IMR-90 (cell line): ENCODE results near the gene ACIN1. TPM values are rescaled to one million over a fixed set of nuclear protein-coding genes. Genes with fewer than 3 reads are reported as not detected.
"Not testable (repeated sequence)": the region's sequence is repeated elsewhere in the genome, so short reads cannot be mapped to it uniquely, and the experiment has no call there.

ENCODE experiments used
- ATAC-seq: fragments of 200-7000 bp; cut with Tn5 transposase; 2 replicates; pipeline ENCODE4 v1.9.1; 2020; ENCODE audit warnings: low read depth, mild to moderate bottlenecking, moderate library complexity
- BruUV-seq: library from RNA; stranded (reverse); fragments of 400-500 nt; replicated peaks from 2 replicates; lab custom pipeline; 2021; lab: Mats Ljungman, UMichigan
- CTCF ChIA-PET: fragments of 300-600 bp; formaldehyde crosslinking; extraction: SDS; loops from one replicate; lab custom pipeline; 2021; ENCODE audit warnings: antibody characterized with exemption; lab: Yijun Ruan, JAX
- POLR2A ChIA-PET: fragments of 300-600 bp; sonication (Branson Sonifier 250); formaldehyde crosslinking; loops from one replicate; lab custom pipeline; 2022; ENCODE audit warnings: antibody characterized with exemption; ENCODE audit not compliant: unreplicated experiment; lab: Charles Lee
- DNase-seq: peaks from one replicate; pipeline ENCODE4 v3.0.0; 2013
- H2AFZ ChIP-seq: replicated peaks from 2 replicates; pipeline ENCODE3; 2013; ENCODE audit warnings: low read length, mild to moderate bottlenecking; ENCODE audit not compliant: poor library complexity
- H2AK5ac ChIP-seq: 2 replicates; pipeline ENCODE4 v1.6.1; 2013; ENCODE audit warnings: low read depth, low read length, inconsistent platforms
- H2AK9ac ChIP-seq: replicated peaks from 2 replicates; pipeline ENCODE3; 2013; ENCODE audit warnings: mild to moderate bottlenecking, low read depth, low read length, moderate library complexity; ENCODE audit not compliant: poor library complexity
- H2BK120ac ChIP-seq: 2 replicates; pipeline ENCODE4 v1.6.1; 2013; ENCODE audit warnings: low read depth, low read length, inconsistent platforms
- H2BK15ac ChIP-seq: 3 replicates; pipeline ENCODE4 v1.6.1; 2013; ENCODE audit warnings: low read depth, low read length, inconsistent platforms
- H2BK20ac ChIP-seq: 2 replicates; pipeline ENCODE4 v1.6.1; 2013; ENCODE audit warnings: low read depth, mild to moderate bottlenecking, inconsistent platforms, low read length, moderate library complexity
- H2BK5ac ChIP-seq: 2 replicates; pipeline ENCODE4 v1.6.1; 2013; ENCODE audit warnings: mild to moderate bottlenecking, low read depth, low read length, inconsistent platforms; ENCODE audit not compliant: poor library complexity, severe bottlenecking
- H3K14ac ChIP-seq: replicated peaks from 2 replicates; pipeline ENCODE4 v1.6.1; 2013; ENCODE audit warnings: low read depth, low read length, inconsistent platforms
- H3K18ac ChIP-seq: 2 replicates; pipeline ENCODE4 v1.6.1; 2013; ENCODE audit warnings: low read depth, low read length, control low read depth
- H3K23ac ChIP-seq: 2 replicates; pipeline ENCODE4 v1.6.1; 2013; ENCODE audit warnings: low read depth, low read length, inconsistent platforms
- H3K27ac ChIP-seq: 2 replicates; pipeline ENCODE4 v1.5.1; 2013; ENCODE audit warnings: mild to moderate bottlenecking, control low read depth, low read length; ENCODE audit not compliant: insufficient read depth
- H3K27me3 ChIP-seq: 2 replicates; pipeline ENCODE4 v1.6.1; 2013; ENCODE audit warnings: low read length; ENCODE audit not compliant: control insufficient read depth, insufficient read depth
- H3K36me3 ChIP-seq: 2 replicates; pipeline ENCODE4 v1.6.1; 2013; ENCODE audit warnings: low read length, mixed read lengths; ENCODE audit not compliant: control insufficient read depth, insufficient read depth
- H3K4ac ChIP-seq: 2 replicates; pipeline ENCODE4 v1.6.1; 2013; ENCODE audit warnings: low read depth, low read length, inconsistent platforms
- H3K4me1 ChIP-seq: 2 replicates; pipeline ENCODE4 v1.6.1; 2013; ENCODE audit warnings: low read length, mixed read lengths; ENCODE audit not compliant: control insufficient read depth, insufficient read depth
- H3K4me2 ChIP-seq: 2 replicates; pipeline ENCODE4 v1.6.1; 2013; ENCODE audit warnings: low read depth, mild to moderate bottlenecking, control low read depth, low read length, moderate library complexity
- H3K4me3 ChIP-seq: 2 replicates; pipeline ENCODE4 v1.5.1; 2013; ENCODE audit warnings: low read depth, mild to moderate bottlenecking, control low read depth, low read length, moderate library complexity; ENCODE audit not compliant: insufficient read depth
- H3K56ac ChIP-seq: 2 replicates; pipeline ENCODE4 v1.6.1; 2013; ENCODE audit warnings: low read length, inconsistent platforms; ENCODE audit not compliant: insufficient read depth; ENCODE audit errors: extremely low read depth
- H3K79me1 ChIP-seq, 2 experiments: 2 replicates each; pipeline ENCODE4 v1.6.1; 2013; ENCODE audit warnings: low read length in 2 of 2, inconsistent platforms in 1 of 2, low read depth in 1 of 2
- H3K9ac ChIP-seq: 2 replicates; pipeline ENCODE4 v1.6.1; 2013; ENCODE audit warnings: low read depth, low read length, control low read depth
- H3K9me1 ChIP-seq: 2 replicates; pipeline ENCODE4 v1.6.1; 2013; ENCODE audit warnings: low read length, inconsistent platforms; ENCODE audit not compliant: insufficient read depth
- H3K9me3 ChIP-seq: 2 replicates; pipeline ENCODE4 v1.6.1; 2013; ENCODE audit warnings: low read length; ENCODE audit not compliant: control insufficient read depth, insufficient read depth
- H4K20me1 ChIP-seq: 2 replicates; pipeline ENCODE4 v1.6.1; 2013; ENCODE audit warnings: low read length, inconsistent platforms; ENCODE audit not compliant: insufficient read depth
- H4K5ac ChIP-seq: 2 replicates; pipeline ENCODE4 v1.6.1; 2013; ENCODE audit warnings: mild to moderate bottlenecking, low read depth, low read length, control low read depth
- H4K8ac ChIP-seq, 2 experiments: 2 replicates each; pipeline ENCODE4 v1.6.1; 2013; ENCODE audit warnings: low read depth in 2 of 2, low read length in 2 of 2, control low read depth in 1 of 2, inconsistent platforms in 1 of 2
- H4K91ac ChIP-seq: 2 replicates; pipeline ENCODE4 v1.6.1; 2013; ENCODE audit warnings: low read depth, low read length, inconsistent platforms; ENCODE audit not compliant: insufficient read depth
- CHD1 ChIP-seq: IDR thresholded peaks from 2 replicates; pipeline ENCODE4 v1.6.1; 2012; ENCODE audit warnings: low read depth, low read length, improper control_type of control experiment
- FOS ChIP-seq: fragments of 150-350 bp; IDR thresholded peaks from 2 replicates; pipeline ENCODE4 v1.6.1; 2016; ENCODE audit warnings: low read depth, low read length
- MAFK ChIP-seq: IDR thresholded peaks from 2 replicates; pipeline ENCODE4 v1.6.1; 2012; ENCODE audit warnings: low read depth, low read length, improper control_type of control experiment
- MAZ ChIP-seq: IDR thresholded peaks from 2 replicates; pipeline ENCODE4 v1.6.1; 2012; ENCODE audit warnings: low read depth, mild to moderate bottlenecking, low read length, improper control_type of control experiment, moderate library complexity, borderline replicate concordance
- POLR2A ChIP-seq: IDR thresholded peaks from 2 replicates; pipeline ENCODE4 v1.6.1; 2012; ENCODE audit warnings: mild to moderate bottlenecking, low read depth, low read length
- RAD21 ChIP-seq: IDR thresholded peaks from 2 replicates; pipeline ENCODE4 v1.6.1; 2012; ENCODE audit warnings: low read length, improper control_type of control experiment
- RCOR1 ChIP-seq: IDR thresholded peaks from 2 replicates; pipeline ENCODE4 v1.6.1; 2012; ENCODE audit warnings: mild to moderate bottlenecking, low read length, improper control_type of control experiment; ENCODE audit not compliant: insufficient replicate concordance
- WGBS, 2 experiments: methylation state at CpG; one replicate each; pipeline versions ENCODE4 v1.1.5 to v1.1.7; 2013; ENCODE audit warnings: missing lambda C conversion rate in 2 of 2; ENCODE audit not compliant: insufficient read length in 1 of 2; ENCODE audit errors: extremely low coverage in 2 of 2; 5-methylcytosine and 5-hydroxymethylcytosine counted together
- dilution Hi-C: fragments of 300-500 bp; cut with HindIII; formaldehyde crosslinking; loops from one replicate; pipeline ENCODE4 v1.14.3; 2018; ENCODE audit warnings: low sequenced_read_pairs; ENCODE audit not compliant: unreplicated experiment
- in situ Hi-C: fragments of 300-500 bp; cut with MboI; formaldehyde crosslinking; loops from 3 replicates; pipeline ENCODE4 v1.14.3; 2019; ENCODE audit warnings: low sequenced_read_pairs, inconsistent platforms, mixed read lengths
- intact Hi-C: fragments of 100-400 bp; cut with micrococcal nuclease; formaldehyde crosslinking; loops from 2 replicates; pipeline ENCODE4 v1.10.0; 2022
- polyA plus RNA-seq, 3 experiments: library from polyadenylated mRNA; depleted of rRNA; stranded (reverse); fragments of >200 nt; gene quantifications; 2 replicates each; pipeline ENCODE4 v1.2.3, GENCODE V29; 2012; ENCODE audit warnings: low replicate concordance in 1 of 3
- total RNA-seq: library from RNA; depleted of rRNA; stranded (reverse); fragments of >200 nt; gene quantifications from 2 replicates; pipeline ENCODE4 v1.2.3, GENCODE V29; 2012
- TF ChIP-seq, protein P1 (sequence below): conservative IDR thresholded peaks from 2 replicates; pipeline ENCODE4 v1.5.1; 2012; ENCODE audit warnings: mild to moderate bottlenecking, low read depth, low read length, improper control_type of control experiment

The ACIN1 gene
- total and polyA plus RNA-seq, 2 of the 4 experiments (the other 2 are of a cell fraction): 73.8 to 185 TPM

DNA sequence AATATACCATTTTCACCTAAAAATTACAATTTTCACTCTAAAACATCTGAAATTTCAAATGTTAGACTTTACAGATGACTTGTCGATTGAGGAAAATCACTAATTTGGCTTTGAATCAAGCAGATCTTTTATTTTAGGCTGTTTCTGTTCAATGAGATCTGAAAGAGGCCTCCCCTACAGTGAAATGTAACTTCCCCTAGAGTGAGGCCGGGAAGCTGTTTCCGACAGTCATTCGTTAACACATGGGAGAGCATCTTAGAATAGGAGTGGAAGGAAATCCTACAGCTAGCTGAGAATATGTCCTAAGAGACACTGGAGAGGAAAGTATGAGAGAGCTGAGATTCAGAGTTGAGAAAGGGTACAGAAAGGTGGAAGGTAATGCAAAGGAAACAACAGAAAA lies 79.3 kb downstream of the ACIN1 start:
- DNase-seq (no peak), ATAC-seq (no peak)
- Histone ChIP-seq H4K8ac (no peak overlapping the region), H3K4me2 (no peak overlapping the region), H4K91ac (no peak overlapping the region), H3K18ac (no peak overlapping the region), H3K9ac (no peak overlapping the region), H2AK5ac (no peak overlapping the region), H4K5ac (no peak overlapping the region), H2AFZ (no peak overlapping the region), H4K20me1 (no peaks in the 10 kb centered on the region), H2BK5ac (no peak overlapping the region), H3K23ac (no peak overlapping the region), H3K4me3 (no peak overlapping the region), H3K27ac (no peak overlapping the region), H3K36me3 (no peaks in the 10 kb centered on the region), H3K79me1 (no peaks in the 10 kb centered on the region), H2BK15ac (no peak overlapping the region), H2AK9ac (no peak overlapping the region), H3K4ac (no peak overlapping the region), H3K9me1 (no peaks in the 10 kb centered on the region), H3K56ac (no peak overlapping the region), H3K27me3 (no peaks in the 10 kb centered on the region), H3K9me3 (no peaks in the 10 kb centered on the region), H3K4me1 (no peaks in the 10 kb centered on the region), H2BK20ac (no peak overlapping the region), H2BK120ac (no peak overlapping the region), H3K14ac (no peak overlapping the region)
- TF ChIP-seq MAZ (no peak), POLR2A (no peak), MAFK (no peak), RCOR1 (no peak), RAD21 (no peak), FOS (no peak), CHD1 (no peak)
- TF ChIP-seq, protein P1, sequence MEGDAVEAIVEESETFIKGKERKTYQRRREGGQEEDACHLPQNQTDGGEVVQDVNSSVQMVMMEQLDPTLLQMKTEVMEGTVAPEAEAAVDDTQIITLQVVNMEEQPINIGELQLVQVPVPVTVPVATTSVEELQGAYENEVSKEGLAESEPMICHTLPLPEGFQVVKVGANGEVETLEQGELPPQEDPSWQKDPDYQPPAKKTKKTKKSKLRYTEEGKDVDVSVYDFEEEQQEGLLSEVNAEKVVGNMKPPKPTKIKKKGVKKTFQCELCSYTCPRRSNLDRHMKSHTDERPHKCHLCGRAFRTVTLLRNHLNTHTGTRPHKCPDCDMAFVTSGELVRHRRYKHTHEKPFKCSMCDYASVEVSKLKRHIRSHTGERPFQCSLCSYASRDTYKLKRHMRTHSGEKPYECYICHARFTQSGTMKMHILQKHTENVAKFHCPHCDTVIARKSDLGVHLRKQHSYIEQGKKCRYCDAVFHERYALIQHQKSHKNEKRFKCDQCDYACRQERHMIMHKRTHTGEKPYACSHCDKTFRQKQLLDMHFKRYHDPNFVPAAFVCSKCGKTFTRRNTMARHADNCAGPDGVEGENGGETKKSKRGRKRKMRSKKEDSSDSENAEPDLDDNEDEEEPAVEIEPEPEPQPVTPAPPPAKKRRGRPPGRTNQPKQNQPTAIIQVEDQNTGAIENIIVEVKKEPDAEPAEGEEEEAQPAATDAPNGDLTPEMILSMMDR: no peak
- 80% methylated on average over 1 of the region's 4 CpGs; no CpG with 5 or more reads in 1 of the 2 experiments for WGBS, 2 experiments
- dilution Hi-C loops (no loop called here), in situ Hi-C loops (no loop called here), intact Hi-C loops (no loop called here)
- no TSS peak for BruUV-seq
- CTCF ChIA-PET: no interaction called here
- POLR2A ChIA-PET: no interaction called here

DNA sequence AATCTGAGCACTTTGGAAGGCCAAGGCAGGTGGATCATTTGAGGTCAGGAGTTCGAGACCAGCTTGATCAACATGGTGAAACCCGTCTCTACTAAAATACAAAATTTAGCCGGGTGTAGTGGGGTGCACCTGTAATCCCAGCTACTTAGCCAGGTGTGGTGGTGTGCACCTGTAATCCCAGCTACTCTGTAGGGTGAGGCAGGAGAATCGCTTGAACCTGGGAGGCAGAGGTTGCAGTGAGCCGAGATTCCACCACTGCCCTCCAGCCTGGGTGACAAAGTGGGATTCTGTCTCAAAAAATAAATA lies 81.2 kb downstream of the ACIN1 start:
- H2BK20ac ChIP-seq, H3K4me1 ChIP-seq, H3K56ac ChIP-seq, H3K23ac ChIP-seq, H3K4me3 ChIP-seq, DNase-seq, H4K8ac ChIP-seq, H3K27me3 ChIP-seq, H2BK120ac ChIP-seq, intact Hi-C loops, H2AFZ ChIP-seq, H2AK5ac ChIP-seq, H2BK15ac ChIP-seq, H4K20me1 ChIP-seq, CTCF ChIA-PET, H3K9me1 ChIP-seq, H3K4me2 ChIP-seq, H3K27ac ChIP-seq, POLR2A ChIA-PET, H3K4ac ChIP-seq, H2AK9ac ChIP-seq, H4K5ac ChIP-seq, in situ Hi-C loops, H3K14ac ChIP-seq, dilution Hi-C loops, H3K36me3 ChIP-seq, H2BK5ac ChIP-seq, BruUV-seq, H3K9me3 ChIP-seq, H3K79me1 ChIP-seq, ATAC-seq, H4K91ac ChIP-seq, H3K9ac ChIP-seq, H3K18ac ChIP-seq: not testable (repeated sequence)
- WGBS, 2 experiments: no CpG with 5 or more reads among the region's 5 CpGs
